OCI-LY7 (cell line): ENCODE measurements around the gene FRMD1. TPM values are rescaled to one million over a fixed set of nuclear protein-coding genes. Genes with fewer than 3 reads are reported as not detected.

Experiments used
- BruUV-seq: library from RNA; stranded (reverse); fragments of 400-500 nt; replicated peaks from 2 replicates; lab custom pipeline; 2021; lab: Mats Ljungman, UMichigan
- CTCF ChIA-PET: fragments of 300-600 bp; sonication (Branson Sonifier 250); formaldehyde crosslinking; loops from one replicate; lab custom pipeline; 2022; ENCODE audit warnings: antibody characterized with exemption; ENCODE audit not compliant: unreplicated experiment; lab: Charles Lee
- POLR2A ChIA-PET: fragments of 300-600 bp; sonication (Branson Sonifier 250); formaldehyde crosslinking; loops from one replicate; lab custom pipeline; 2022; ENCODE audit warnings: antibody characterized with exemption; lab: Charles Lee
- DNase-seq: peaks from one replicate; pipeline ENCODE4 v3.0.0-alpha.2; 2015; ENCODE audit warnings: low spot score
- H2AFZ ChIP-seq: fragments of 200-600 bp; sonication (generic), shearing (Covaris generic); 2 replicates; pipeline ENCODE4 v1.6.1; 2014; ENCODE audit warnings: mild to moderate bottlenecking, antibody characterized with exemption, low read length, moderate library complexity
- H3K27ac ChIP-seq: fragments of 200-600 bp; sonication (generic); 2 replicates; pipeline ENCODE4 v1.5.1; 2014; ENCODE audit warnings: mixed run types, low read depth, mild to moderate bottlenecking, moderate library complexity, low read length, inconsistent platforms; ENCODE audit not compliant: poor library complexity, severe bottlenecking
- H3K36me3 ChIP-seq: fragments of 200-600 bp; sonication (generic); 2 replicates; pipeline ENCODE4 v1.6.1; 2014; ENCODE audit warnings: mild to moderate bottlenecking, antibody characterized with exemption, low read length, moderate library complexity, mixed read lengths; ENCODE audit not compliant: insufficient read depth
- H3K4me1 ChIP-seq: fragments of 200-600 bp; sonication (generic); 2 replicates; pipeline ENCODE4 v1.5.1; 2014; ENCODE audit warnings: mild to moderate bottlenecking, low read length; ENCODE audit not compliant: insufficient read depth, poor library complexity, severe bottlenecking
- H3K4me2 ChIP-seq: fragments of 200-600 bp; sonication (generic); 2 replicates; pipeline ENCODE4 v1.6.1; 2014; ENCODE audit warnings: mild to moderate bottlenecking, low read length
- H3K4me3 ChIP-seq: fragments of 200-600 bp; sonication (generic); 2 replicates; pipeline ENCODE4 v1.5.1; 2014; ENCODE audit warnings: mild to moderate bottlenecking, low read depth, low read length; ENCODE audit not compliant: poor library complexity, severe bottlenecking
- H3K79me2 ChIP-seq: fragments of 200-600 bp; sonication (generic); 2 replicates; pipeline ENCODE4 v1.6.1; 2016; ENCODE audit warnings: low read depth, mild to moderate bottlenecking, low read length, moderate library complexity, mixed read lengths; ENCODE audit not compliant: insufficient read depth
- H3K9me2 ChIP-seq: fragments of 200-600 bp; sonication (generic); 2 replicates; pipeline ENCODE4 v1.6.1; 2016; ENCODE audit warnings: mild to moderate bottlenecking, low read length, mixed read lengths; ENCODE audit not compliant: insufficient read depth
- H3K9me3 ChIP-seq: fragments of 200-600 bp; sonication (generic); 2 replicates; pipeline ENCODE4 v1.6.1; 2014; ENCODE audit warnings: mild to moderate bottlenecking, mixed run types, low read length, mixed read lengths
- H4K20me1 ChIP-seq: fragments of 200-600 bp; sonication (generic); 2 replicates; pipeline ENCODE4 v1.6.1; 2014; ENCODE audit warnings: mild to moderate bottlenecking, antibody characterized with exemption, low read length, moderate library complexity, mixed read lengths; ENCODE audit not compliant: insufficient read depth
- CTCF ChIP-seq: fragments of 200-600 bp; sonication (generic); conservative IDR thresholded peaks from 2 replicates; pipeline ENCODE4 v1.5.1; 2014; ENCODE audit warnings: mild to moderate bottlenecking, antibody characterized with exemption, low read length, moderate library complexity, mixed read lengths
- EZH2phosphoT487 ChIP-seq: fragments of 200-600 bp; sonication (generic); IDR thresholded peaks from 2 replicates; pipeline ENCODE4 v1.6.1; 2018; ENCODE audit warnings: low read depth, borderline replicate concordance, mild to moderate bottlenecking, mixed run types, antibody characterized with exemption, low read length, moderate library complexity, mixed read lengths
- intact Hi-C: fragments of 100-400 bp; cut with micrococcal nuclease; formaldehyde crosslinking; loops from one replicate; pipeline ENCODE4 v1.10.0; 2022; ENCODE audit not compliant: unreplicated experiment
- total RNA-seq, 2 experiments: library from RNA; depleted of rRNA in 1 of 2; stranded (reverse); fragments of >200 nt in 1 of 2; shearing (Covaris generic) in 1 of 2; gene quantifications; 2 replicates each; pipeline ENCODE4 v1.2.3, GENCODE V29; 2014 to 2022

Gene FRMD1
- total RNA-seq, 2 experiments from 2014 or later = not detected

- H3K36me3 ChIP-seq = no peaks in the 10 kb centered on the region
- no peaks in the 10 kb centered on the region for H3K9me3 ChIP-seq
- H4K20me1 ChIP-seq = no peaks in the 10 kb centered on the region
- intact Hi-C loops = no loop called here
- H3K9me2 ChIP-seq = no peaks in the 10 kb centered on the region
- H3K4me1 ChIP-seq = no peaks in the 10 kb centered on the region
- TF ChIP-seq EZH2phosphoT487 = no peak
- no peak for TF ChIP-seq CTCF
- H3K4me2 ChIP-seq = no peak overlapping the region
- H3K27ac ChIP-seq = no peak overlapping the region
- POLR2A ChIA-PET = no interaction called here
- DNase-seq = no peak
- BruUV-seq = no TSS peak
- CTCF ChIA-PET = no interaction called here
- no peak overlapping the region for H2AFZ ChIP-seq
- no peak overlapping the region for H3K4me3 ChIP-seq
- no peaks in the 10 kb centered on the region for H3K79me2 ChIP-seq
Observed at GRCh38 chr6:168106633-168107005, 27.6 kb upstream of the FRMD1 start.

- DNase-seq = no peak
- no peaks in the 10 kb centered on the region for H3K4me1 ChIP-seq
- no peaks in the 10 kb centered on the region for H4K20me1 ChIP-seq
- no peaks in the 10 kb centered on the region for H3K9me3 ChIP-seq
- H3K4me3 ChIP-seq = no peak overlapping the region
- intact Hi-C loops = no loop called here
- no peak overlapping the region for H2AFZ ChIP-seq
- ChIA-PET POLR2A (no interaction called here), CTCF (no interaction called here)
- no peaks in the 10 kb centered on the region for H3K36me3 ChIP-seq
- no peak overlapping the region for H3K4me2 ChIP-seq
- H3K27ac ChIP-seq = no peak overlapping the region
- H3K79me2 ChIP-seq = no peaks in the 10 kb centered on the region
- TF ChIP-seq EZH2phosphoT487 = no peak
- no peak for TF ChIP-seq CTCF
- no TSS peak for BruUV-seq
- no peaks in the 10 kb centered on the region for H3K9me2 ChIP-seq
Observed at GRCh38 chr6:168105813-168106632, 27.0 kb upstream of the FRMD1 start.

DNA sequence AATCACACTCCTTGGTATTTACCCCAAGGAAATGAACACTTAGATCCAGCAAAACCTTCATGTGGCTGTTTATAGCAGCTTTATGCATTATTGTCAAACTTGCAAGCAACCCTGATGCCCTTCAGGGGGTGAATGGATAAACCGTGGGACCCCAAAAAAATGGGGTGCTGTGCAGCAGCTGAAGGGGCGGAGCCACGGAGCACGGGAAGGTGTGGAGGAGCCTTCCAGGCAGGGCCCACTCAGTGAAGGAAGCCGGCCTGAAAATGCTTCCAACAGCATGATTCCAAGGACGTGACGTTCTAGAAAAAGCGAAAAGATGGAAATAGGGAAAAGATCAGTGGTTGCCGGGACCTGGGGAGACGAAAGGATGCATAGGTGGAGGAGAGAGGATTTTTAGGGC, 25.6 kb upstream of the FRMD1 start:
- Histone ChIP-seq H3K4me1 (no peaks in the 10 kb centered on the region), H3K4me3 (no peak overlapping the region), H3K27ac (no peak overlapping the region), H3K4me2 (no peak overlapping the region), H3K9me3 (no peaks in the 10 kb centered on the region), H4K20me1 (no peaks in the 10 kb centered on the region), H2AFZ (no peak overlapping the region), H3K79me2 (no peaks in the 10 kb centered on the region), H3K9me2 (no peaks in the 10 kb centered on the region), H3K36me3 (no peaks in the 10 kb centered on the region)
- POLR2A ChIA-PET = no interaction called here
- CTCF ChIA-PET = no interaction called here
- DNase-seq = no peak
- intact Hi-C loops = no loop called here
- BruUV-seq = no TSS peak
- TF ChIP-seq EZH2phosphoT487 = no peak
- no peak for TF ChIP-seq CTCF
